Endothelial cell of umbilical vein (primary cell): ENCODE results near the gene ARMH4.

Experiments
- EZH2 ChIP-seq: IDR thresholded peaks from 2 replicates; pipeline ENCODE4 v1.6.1; 2012; ENCODE audit warnings: borderline replicate concordance, low read depth, mild to moderate bottlenecking, moderate library complexity, low read length, inconsistent platforms; ENCODE audit not compliant: severe bottlenecking
- GATA2 ChIP-seq: IDR thresholded peaks from 2 replicates; pipeline ENCODE4 v1.7.0; 2011; ENCODE audit warnings: low read depth, mild to moderate bottlenecking, moderate library complexity, mixed read lengths, low read length; ENCODE audit not compliant: insufficient read length, insufficient read depth
- JUN ChIP-seq: IDR thresholded peaks from 2 replicates; pipeline ENCODE4 v1.6.1; 2011; ENCODE audit warnings: borderline replicate concordance, low read depth; ENCODE audit not compliant: insufficient read length, insufficient read depth
- MYC ChIP-seq: IDR thresholded peaks from one replicate; pipeline ENCODE4 v1.6.1; 2011; ENCODE audit warnings: mild to moderate bottlenecking, low read depth, low read length
- POLR2A ChIP-seq: IDR thresholded peaks from 2 replicates; pipeline ENCODE4 v1.6.1; 2012; ENCODE audit warnings: low read depth, mild to moderate bottlenecking, control low read depth, low read length
- POLR2AphosphoS5 ChIP-seq: IDR thresholded peaks from 2 replicates; pipeline ENCODE4 v1.6.1; 2012; ENCODE audit warnings: low read depth, mild to moderate bottlenecking, control low read depth, low read length, moderate library complexity; ENCODE audit not compliant: insufficient read depth
- TF ChIP-seq, protein P1 (sequence below), 2 donors: IDR thresholded peaks; 1 replicate in 1 of 2; 2 replicates in 1 of 2; pipeline ENCODE4 v1.5.1; 2011; ENCODE audit warnings: low read length in 2 of 2, mild to moderate bottlenecking in 2 of 2, moderate library complexity in 2 of 2, control low read depth in 1 of 2, inconsistent platforms in 1 of 2, low read depth in 1 of 2; ENCODE audit not compliant: insufficient read depth in 1 of 2; ENCODE audit errors: extremely low read depth in 1 of 2
- TF ChIP-seq, protein P2 (sequence below): IDR thresholded peaks from 2 replicates; pipeline ENCODE4 v1.6.1; 2011; ENCODE audit not compliant: insufficient read depth, insufficient read length

DNA sequence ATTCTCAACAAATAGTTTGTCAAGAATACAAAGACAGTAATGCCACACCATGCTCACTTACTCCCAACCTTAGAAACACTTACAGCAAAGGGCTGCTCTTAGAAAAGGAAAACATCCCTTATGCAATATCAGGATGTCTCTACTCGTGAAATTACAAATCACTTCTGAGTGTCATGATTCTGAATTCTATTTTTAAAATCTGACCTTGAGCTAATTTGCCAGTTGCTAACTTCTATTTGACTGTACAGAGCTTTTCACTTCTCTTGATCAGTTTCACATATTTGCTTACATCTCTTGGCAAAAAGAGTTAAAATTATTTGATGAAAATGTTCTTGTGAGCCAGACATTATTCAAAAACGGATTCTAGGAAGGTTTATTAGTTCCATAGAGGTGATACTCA lies 149.4 kb downstream of the ARMH4 start:
- TF ChIP-seq, protein P1, sequence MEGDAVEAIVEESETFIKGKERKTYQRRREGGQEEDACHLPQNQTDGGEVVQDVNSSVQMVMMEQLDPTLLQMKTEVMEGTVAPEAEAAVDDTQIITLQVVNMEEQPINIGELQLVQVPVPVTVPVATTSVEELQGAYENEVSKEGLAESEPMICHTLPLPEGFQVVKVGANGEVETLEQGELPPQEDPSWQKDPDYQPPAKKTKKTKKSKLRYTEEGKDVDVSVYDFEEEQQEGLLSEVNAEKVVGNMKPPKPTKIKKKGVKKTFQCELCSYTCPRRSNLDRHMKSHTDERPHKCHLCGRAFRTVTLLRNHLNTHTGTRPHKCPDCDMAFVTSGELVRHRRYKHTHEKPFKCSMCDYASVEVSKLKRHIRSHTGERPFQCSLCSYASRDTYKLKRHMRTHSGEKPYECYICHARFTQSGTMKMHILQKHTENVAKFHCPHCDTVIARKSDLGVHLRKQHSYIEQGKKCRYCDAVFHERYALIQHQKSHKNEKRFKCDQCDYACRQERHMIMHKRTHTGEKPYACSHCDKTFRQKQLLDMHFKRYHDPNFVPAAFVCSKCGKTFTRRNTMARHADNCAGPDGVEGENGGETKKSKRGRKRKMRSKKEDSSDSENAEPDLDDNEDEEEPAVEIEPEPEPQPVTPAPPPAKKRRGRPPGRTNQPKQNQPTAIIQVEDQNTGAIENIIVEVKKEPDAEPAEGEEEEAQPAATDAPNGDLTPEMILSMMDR (IDR thresholded peaks at IDR 0.05; ENCODE audit: extremely low read depth in 1 of 2, insufficient read depth in 1 of 2, low read depth in 1 of 2, low read length in 2 of 2) = no peak
- TF ChIP-seq MYC = no peak
- no peak for TF ChIP-seq POLR2AphosphoS5
- no peak for TF ChIP-seq POLR2A
- no peak for TF ChIP-seq GATA2
- TF ChIP-seq, protein P2, sequence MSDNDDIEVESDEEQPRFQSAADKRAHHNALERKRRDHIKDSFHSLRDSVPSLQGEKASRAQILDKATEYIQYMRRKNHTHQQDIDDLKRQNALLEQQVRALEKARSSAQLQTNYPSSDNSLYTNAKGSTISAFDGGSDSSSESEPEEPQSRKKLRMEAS = no peak
- no peak for TF ChIP-seq JUN
- no peak for TF ChIP-seq EZH2
